Neural cell (in vitro differentiated cells): ENCODE data around the gene ARSI.

Experiments used
- CTCF ChIP-seq: fragments of 450-650 bp; IDR thresholded peaks from 2 replicates; pipeline ENCODE4 v1.5.1; 2014; ENCODE audit warnings: antibody characterized with exemption, mild to moderate bottlenecking, moderate library complexity; ENCODE audit not compliant: poor library complexity, severe bottlenecking
- EP300 ChIP-seq: fragments of 450-650 bp; conservative IDR thresholded peaks from 2 replicates; pipeline ENCODE4 v1.6.1; 2014; ENCODE audit warnings: antibody characterized with exemption, mild to moderate bottlenecking, moderate library complexity; ENCODE audit not compliant: poor library complexity, severe bottlenecking
- EZH2 ChIP-seq: fragments of 200-600, 300-800 bp; shearing (Covaris generic), sonication (generic); IDR thresholded peaks from 2 replicates; pipeline ENCODE4 v1.6.1; 2014; ENCODE audit warnings: antibody characterized with exemption, low read length, borderline replicate concordance, mild to moderate bottlenecking; ENCODE audit not compliant: insufficient read depth, poor library complexity, severe bottlenecking
- POLR2AphosphoS5 ChIP-seq: IDR thresholded peaks from 2 replicates; pipeline ENCODE4 v1.6.1; 2012
- RAD21 ChIP-seq: fragments of 450-650 bp; conservative IDR thresholded peaks from 2 replicates; pipeline ENCODE4 v1.6.1; 2014; ENCODE audit warnings: antibody characterized with exemption, mild to moderate bottlenecking, moderate library complexity
- SMC3 ChIP-seq: fragments of 450-650 bp; conservative IDR thresholded peaks from 2 replicates; pipeline ENCODE4 v1.6.1; 2014; ENCODE audit warnings: antibody characterized with exemption, mild to moderate bottlenecking, moderate library complexity; ENCODE audit not compliant: poor library complexity
- TAF1 ChIP-seq: IDR thresholded peaks from 2 replicates; pipeline ENCODE4 v1.6.1; 2012; ENCODE audit warnings: low read depth
- TF ChIP-seq, protein P1 (sequence below): IDR thresholded peaks from 2 replicates; pipeline ENCODE4 v1.6.1; 2012; ENCODE audit warnings: borderline replicate concordance

- TF ChIP-seq POLR2AphosphoS5 (no peak), TAF1 (no peak), CTCF (no peak), EP300 (no peak), EZH2 (no peak), SMC3 (no peak), RAD21 (no peak)
- TF ChIP-seq, protein P1, sequence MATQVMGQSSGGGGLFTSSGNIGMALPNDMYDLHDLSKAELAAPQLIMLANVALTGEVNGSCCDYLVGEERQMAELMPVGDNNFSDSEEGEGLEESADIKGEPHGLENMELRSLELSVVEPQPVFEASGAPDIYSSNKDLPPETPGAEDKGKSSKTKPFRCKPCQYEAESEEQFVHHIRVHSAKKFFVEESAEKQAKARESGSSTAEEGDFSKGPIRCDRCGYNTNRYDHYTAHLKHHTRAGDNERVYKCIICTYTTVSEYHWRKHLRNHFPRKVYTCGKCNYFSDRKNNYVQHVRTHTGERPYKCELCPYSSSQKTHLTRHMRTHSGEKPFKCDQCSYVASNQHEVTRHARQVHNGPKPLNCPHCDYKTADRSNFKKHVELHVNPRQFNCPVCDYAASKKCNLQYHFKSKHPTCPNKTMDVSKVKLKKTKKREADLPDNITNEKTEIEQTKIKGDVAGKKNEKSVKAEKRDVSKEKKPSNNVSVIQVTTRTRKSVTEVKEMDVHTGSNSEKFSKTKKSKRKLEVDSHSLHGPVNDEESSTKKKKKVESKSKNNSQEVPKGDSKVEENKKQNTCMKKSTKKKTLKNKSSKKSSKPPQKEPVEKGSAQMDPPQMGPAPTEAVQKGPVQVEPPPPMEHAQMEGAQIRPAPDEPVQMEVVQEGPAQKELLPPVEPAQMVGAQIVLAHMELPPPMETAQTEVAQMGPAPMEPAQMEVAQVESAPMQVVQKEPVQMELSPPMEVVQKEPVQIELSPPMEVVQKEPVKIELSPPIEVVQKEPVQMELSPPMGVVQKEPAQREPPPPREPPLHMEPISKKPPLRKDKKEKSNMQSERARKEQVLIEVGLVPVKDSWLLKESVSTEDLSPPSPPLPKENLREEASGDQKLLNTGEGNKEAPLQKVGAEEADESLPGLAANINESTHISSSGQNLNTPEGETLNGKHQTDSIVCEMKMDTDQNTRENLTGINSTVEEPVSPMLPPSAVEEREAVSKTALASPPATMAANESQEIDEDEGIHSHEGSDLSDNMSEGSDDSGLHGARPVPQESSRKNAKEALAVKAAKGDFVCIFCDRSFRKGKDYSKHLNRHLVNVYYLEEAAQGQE = no peak
Observed at GRCh38 chr5:150277043-150277442, 25.7 kb downstream of the ARSI start.
